ENCODE results near the gene SASH1.

SASH1 gene

GRCh38 chr6:148446681-148447080, 104.0 kb downstream of the SASH1 start:
- ChIA-PET CTCF (interaction anchor here (0.6 to 1.4 kb wide), 4 partner anchors 18 to 940 kb away, joined by 4 to 5 read pairs (median 4); no protein-coding TSS in a partner anchor), POLR2A (no interaction called here)
- H3K27ac ChIP-seq (ENCODE audit: extremely low read depth, low read depth, low read length) = no peak overlapping the region
- no peak for TF ChIP-seq ZNF785 (tag by site-specific recombination; IDR thresholded peaks at IDR 0.05)
- TF ChIP-seq ZNF548 (tag by site-specific recombination; IDR thresholded peaks at IDR 0.05) = no peak
- TF ChIP-seq ZBTB26 (tag by site-specific recombination; optimal IDR thresholded peaks at IDR 0.05) = no peak
- TF ChIP-seq GLIS1 (tag by site-specific recombination; IDR thresholded peaks at IDR 0.05) = no peak
- no peak for TF ChIP-seq ZSCAN5A (tag by site-specific recombination; IDR thresholded peaks at IDR 0.05)
- H3K36me3 ChIP-seq (ENCODE audit: control insufficient read depth in 2 of 2, insufficient read depth in 1 of 2, low read length in 2 of 2) = peaks cover 0 to 2% of the 10 kb centered on the region in 2 experiments; a peak in 1 of 3 replicates
- no peaks in the 10 kb centered on the region for H3K9me3 ChIP-seq (ENCODE audit: control insufficient read depth, insufficient read depth, low read depth, low read length)
- no peaks in the 10 kb centered on the region for H3K4me1 ChIP-seq (ENCODE audit: control insufficient read depth, insufficient read depth, low read length)
- no peak overlapping the region for H3K4me3 ChIP-seq (ENCODE audit: low read depth, low read length)

- H3K9me3 ChIP-seq (ENCODE audit: control insufficient read depth, insufficient read depth, low read depth, low read length) = no peaks in the 10 kb centered on the region
- peaks cover 0 to 2% of the 10 kb centered on the region in 2 experiments; a peak in 1 of 3 replicates for H3K36me3 ChIP-seq (ENCODE audit: control insufficient read depth in 2 of 2, insufficient read depth in 1 of 2, low read length in 2 of 2)
- CTCF ChIA-PET = interaction anchor here (1.3 kb wide), 1 partner anchor 941 kb away, joined by 4 read pairs; no protein-coding TSS in a partner anchor
- TF ChIP-seq ZFHX2 (tag by site-specific recombination; conservative IDR thresholded peaks at IDR 0.05) = peak; percentile 77
- peak; percentile 97 for TF ChIP-seq ZNF513 (tag by site-specific recombination; IDR thresholded peaks at IDR 0.05)
- peak; percentile 99 for TF ChIP-seq EGR2 (tag by site-specific recombination; IDR thresholded peaks at IDR 0.05; ENCODE audit: low read depth)
- TF ChIP-seq ZNF658 (tag by site-specific recombination; IDR thresholded peaks at IDR 0.05) = no peak
- peak; percentile 19; the same call in 1 of the 2 replicates for TF ChIP-seq ZBTB48 (tag by site-specific recombination; IDR thresholded peaks at IDR 0.05)
- no peak overlapping the region for H3K27ac ChIP-seq (ENCODE audit: extremely low read depth, low read depth, low read length)
- no peak overlapping the region for H3K4me3 ChIP-seq (ENCODE audit: low read depth, low read length)
- H3K4me1 ChIP-seq (ENCODE audit: control insufficient read depth, insufficient read depth, low read length) = no peaks in the 10 kb centered on the region
- POLR2A ChIA-PET = no interaction called here
Measured at GRCh38 chr6:148447521-148448230, 105.0 kb downstream of the SASH1 start.

- POLR2A ChIA-PET = no interaction called here
- Histone ChIP-seq H3K4me1 (ENCODE audit: control insufficient read depth, insufficient read depth, low read length) (no peaks in the 10 kb centered on the region), H3K9me3 (ENCODE audit: control insufficient read depth, insufficient read depth, low read depth, low read length) (no peaks in the 10 kb centered on the region), H3K36me3 (ENCODE audit: control insufficient read depth in 2 of 2, insufficient read depth in 1 of 2, low read length in 2 of 2) (peaks cover 0 to 2% of the 10 kb centered on the region in 2 experiments; a peak in 1 of 3 replicates), H3K4me3 (ENCODE audit: low read depth, low read length) (no peak overlapping the region), H3K27ac (ENCODE audit: extremely low read depth, low read depth, low read length) (no peak overlapping the region)
- CTCF ChIA-PET = no interaction called here
- TF ChIP-seq ZBTB48 (tag by site-specific recombination; IDR thresholded peaks at IDR 0.05) (no peak), ZNF114 (tag by site-specific recombination; IDR thresholded peaks at IDR 0.05) (no peak), ZSCAN23 (tag by site-specific recombination; IDR thresholded peaks at IDR 0.05) (no peak), ZFP37 (tag by site-specific recombination; IDR thresholded peaks at IDR 0.05) (no peak), OVOL3 (tag by site-specific recombination; IDR thresholded peaks at IDR 0.05) (no peak), ZBTB49 (tag by site-specific recombination; IDR thresholded peaks at IDR 0.05; ENCODE audit: low read depth) (no peak), GLIS1 (tag by site-specific recombination; IDR thresholded peaks at IDR 0.05) (no peak), ZBTB21 (tag by site-specific recombination; IDR thresholded peaks at IDR 0.05) (no peak), ZNF274 (IDR thresholded peaks at IDR 0.05; ENCODE audit: low read length) (no peak), ZNF274 (tag by site-specific recombination; IDR thresholded peaks at IDR 0.05; ENCODE audit: borderline replicate concordance) (no peak), ZNF513 (tag by site-specific recombination; IDR thresholded peaks at IDR 0.05) (no peak), ZNF629 (tag by site-specific recombination; IDR thresholded peaks at IDR 0.05) (no peak), ZNF354C (tag by site-specific recombination; IDR thresholded peaks at IDR 0.05; ENCODE audit: borderline replicate concordance, low read depth) (no peak), MYNN (tag by site-specific recombination; IDR thresholded peaks at IDR 0.05; ENCODE audit: borderline replicate concordance) (no peak)
Measured at GRCh38 chr6:148448369-148449012, 105.9 kb downstream of the SASH1 start.

Measured in HEK293 (cell line).